Motor neuron (in vitro differentiated cells): Measurements from ENCODE around the gene RBMX. TPM values are rescaled to one million over a fixed set of nuclear protein-coding genes. Genes with fewer than 3 reads are reported as not detected.
A peak's percentile ranks its signal among the peaks of the same experiment; 100 is the strongest.

Experiments used
- ATAC-seq, 8 experiments: fragments of 200-7000 bp; cut with Tn5 transposase; replicated peaks in 6 of 8; 2 replicates each; pipeline ENCODE4 v1.8.0; 2021; ENCODE audit warnings: mild to moderate bottlenecking in 8 of 8, moderate library complexity in 8 of 8
- H3K27ac ChIP-seq, 2 donors: fragments of 250-450 bp; sonication (Bioruptor Pico); 2 replicates each; pipeline ENCODE4 v1.9.0; 2021; ENCODE audit warnings: antibody characterized with exemption in 2 of 2, mild to moderate bottlenecking in 2 of 2, moderate library complexity in 1 of 2
- H3K4me1 ChIP-seq, 2 donors: fragments of 250-450 bp; sonication (Bioruptor Pico); replicated peaks in 1 of 2; 2 replicates each; pipeline ENCODE4 v1.6.1; 2021; ENCODE audit warnings: antibody characterized with exemption in 2 of 2, mild to moderate bottlenecking in 2 of 2, moderate library complexity in 1 of 2
- H3K4me3 ChIP-seq, 5 donors: fragments of 250-450 bp; sonication (Bioruptor Pico); 2 replicates each; pipeline ENCODE4 v1.9.0; 2021; ENCODE audit warnings: antibody characterized with exemption in 5 of 5, mild to moderate bottlenecking in 5 of 5, moderate library complexity in 4 of 5
- WGBS, 10 experiments: fragments of 450-650 bp; shearing (Covaris generic); methylation state at CpG; one replicate each; pipeline ENCODE4 v1.0.0; 2022; 5-methylcytosine and 5-hydroxymethylcytosine counted together
- in situ Hi-C, 9 experiments: fragments of 400-800 bp; cut with MboI; loops; one replicate each; pipeline ENCODE4 v1.15.0; 2021; ENCODE audit warnings: low sequenced_read_pairs in 9 of 9, low pct_unique_long_range_greater_than_20kb in 2 of 9; ENCODE audit not compliant: unreplicated experiment in 9 of 9
- total RNA-seq, 8 experiments: library from RNA; unstranded; fragments of 300-600 nt; gene quantifications; 2 replicates each; pipeline versions ENCODE4 v1.2.3 to v1.2.4, GENCODE V29; 2022

The RBMX gene
- total RNA-seq, 8 experiments from 2014 or later = 159 to 440 (median 211) TPM

GRCh38 chrX:136851526-136851925, 29.0 kb downstream of the RBMX start:
- 20% methylated on average over 1 of the region's 3 CpGs; no CpG with 5 or more reads in 9 of the 10 experiments for WGBS, 10 experiments
- H3K27ac ChIP-seq = no peak overlapping the region
- ATAC-seq = no peak
- H3K4me3 ChIP-seq = no peak overlapping the region
- in situ Hi-C loops = no loop called here
- H3K4me1 ChIP-seq = no peaks in the 10 kb centered on the region

- no peak for ATAC-seq
- H3K4me1 ChIP-seq = no peaks in the 10 kb centered on the region
- H3K4me3 ChIP-seq = no peak overlapping the region
- WGBS, 10 experiments = 26 to 100% (median 80%) methylated on average over 1 to 5 of the region's 9 CpGs; no CpG with 5 or more reads in 4 of the 10 experiments
- in situ Hi-C loops = no loop called here
- no peak overlapping the region for H3K27ac ChIP-seq
Measured at GRCh38 chrX:136850441-136851175, 29.9 kb downstream of the RBMX start.

- H3K4me1 ChIP-seq = no peaks in the 10 kb centered on the region
- WGBS, 10 experiments = 24 to 100% (median 74%) methylated on average over 1 to 3 of the region's 3 CpGs; no CpG with 5 or more reads in 5 of the 10 experiments
- H3K27ac ChIP-seq = no peak overlapping the region
- in situ Hi-C loops = no loop called here
- no peak for ATAC-seq
- no peak overlapping the region for H3K4me3 ChIP-seq
Measured at GRCh38 chrX:136849395-136849794, 31.1 kb downstream of the RBMX start.

- Histone ChIP-seq H3K4me3 (no peak overlapping the region), H3K4me1 (no peaks in the 10 kb centered on the region), H3K27ac (no peak overlapping the region)
- in situ Hi-C loops = no loop called here
- ATAC-seq = no peak
- 74 to 100% (median 90%) methylated on average over 1 to 2 of the region's 2 CpGs; no CpG with 5 or more reads in 6 of the 10 experiments for WGBS, 10 experiments
Measured at GRCh38 chrX:136847874-136848273, 32.7 kb downstream of the RBMX start.

GRCh38 chrX:136839196-136839595, 41.3 kb downstream of the RBMX start:
- 0 to 100% (median 0%) methylated on average over 1 of the region's 1 CpG; no CpG with 5 or more reads in 7 of the 10 experiments for WGBS, 10 experiments
- Histone ChIP-seq H3K27ac (no peak overlapping the region), H3K4me1 (no peaks in the 10 kb centered on the region), H3K4me3 (no peak overlapping the region)
- no peak for ATAC-seq
- in situ Hi-C loops = no loop called here

GRCh38 chrX:136835761-136836160, 44.8 kb downstream of the RBMX start:
- H3K4me1 ChIP-seq = no peaks in the 10 kb centered on the region
- ATAC-seq = no peak
- no peak overlapping the region for H3K27ac ChIP-seq
- in situ Hi-C loops = no loop called here
- 44 to 100% (median 53%) methylated on average over 1 to 3 of the region's 4 CpGs; no CpG with 5 or more reads in 7 of the 10 experiments for WGBS, 10 experiments
- no peak overlapping the region for H3K4me3 ChIP-seq

- no peak for ATAC-seq
- Histone ChIP-seq H3K4me1 (no peaks in the 10 kb centered on the region), H3K4me3 (no peak overlapping the region), H3K27ac (no peak overlapping the region)
- WGBS, 10 experiments = 71 to 93% methylated on average over 3 to 5 of the region's 5 CpGs; no CpG with 5 or more reads in 8 of the 10 experiments
- in situ Hi-C loops = no loop called here
Measured at GRCh38 chrX:136829413-136829812, 51.1 kb downstream of the RBMX start.

GRCh38 chrX:136828830-136829229, 51.7 kb downstream of the RBMX start:
- H3K4me3 ChIP-seq = no peak overlapping the region
- in situ Hi-C loops = no loop called here
- no peak for ATAC-seq
- H3K4me1 ChIP-seq = no peaks in the 10 kb centered on the region
- WGBS, 10 experiments = no CpG with 5 or more reads among the region's 1 CpG
- no peak overlapping the region for H3K27ac ChIP-seq

- Histone ChIP-seq H3K27ac (no peak overlapping the region), H3K4me1 (no peaks in the 10 kb centered on the region), H3K4me3 (no peak overlapping the region)
- peak in 1 of 8 experiments; percentile 16 for ATAC-seq
- 0 to 83% (median 44%) methylated on average over 1 to 2 of the region's 3 CpGs; no CpG with 5 or more reads in 6 of the 10 experiments for WGBS, 10 experiments
- in situ Hi-C loops = no loop called here
Measured at GRCh38 chrX:136827026-136827425, 53.5 kb downstream of the RBMX start.

- no peak for ATAC-seq
- in situ Hi-C loops = no loop called here
- no peaks in the 10 kb centered on the region for H3K4me1 ChIP-seq
- no peak overlapping the region for H3K4me3 ChIP-seq
- 40 to 100% methylated on average over 1 of the region's 2 CpGs; no CpG with 5 or more reads in 8 of the 10 experiments for WGBS, 10 experiments
- no peak overlapping the region for H3K27ac ChIP-seq
Measured at GRCh38 chrX:136825771-136826170, 54.8 kb downstream of the RBMX start.

Other genes starting within 250 kb of the RBMX start
- under 1 TPM in 1 of 8 experiments, not detected in 7; 0.24 TPM for gene CD40LG, start 232.6 kb downstream of the RBMX start, total RNA-seq
- gene ARHGEF6, start 99.8 kb downstream of the RBMX start, total RNA-seq = 10 to 100 TPM in 2 of 8 experiments, 1 to 10 TPM in 6; 1.5 to 15.8 (median 2.8) TPM
- gene GPR101, start 153.3 kb upstream of the RBMX start, total RNA-seq = 1 to 10 TPM in 1 of 8 experiments, under 1 TPM in 5, not detected in 2; 0.11 to 2.4 (median 0.27) TPM